Ecto neural progenitor cell (in vitro differentiated cells): ENCODE measurements around the gene CTSK.
"Not testable (repeated sequence)": the region's sequence is repeated elsewhere in the genome, so short reads cannot be mapped to it uniquely, and the experiment has no call there.

Experiments
- DNase-seq: peaks from one replicate; pipeline ENCODE4 v3.0.0-alpha.2; 2018; ENCODE audit warnings: low spot score

The CTSK gene

GRCh38 chr1:150805899-150806298 is 2.2 kb downstream of the CTSK start:
- DNase-seq, result no peak

- DNase-seq, result no peak
Observed at GRCh38 chr1:150804671-150805070, 3.4 kb downstream of the CTSK start.

- no peak for DNase-seq
Observed at GRCh38 chr1:150799089-150799488, 9.0 kb downstream of the CTSK start.

GRCh38 chr1:150798525-150798924 is 9.5 kb downstream of the CTSK start:
- DNase-seq, result peak; percentile 56

- DNase-seq, result no peak
Observed at GRCh38 chr1:150796374-150796773, 11.7 kb downstream of the CTSK start.

GRCh38 chr1:150793778-150794177 is 14.3 kb downstream of the CTSK start:
- not testable (repeated sequence) for DNase-seq

- no peak for DNase-seq
Observed at GRCh38 chr1:150793221-150793620, 14.8 kb downstream of the CTSK start.

GRCh38 chr1:150791585-150791984 is 16.5 kb downstream of the CTSK start:
- DNase-seq, result no peak

- no peak for DNase-seq
Observed at GRCh38 chr1:150789396-150789795, 18.7 kb downstream of the CTSK start.

- DNase-seq, result no peak
Observed at GRCh38 chr1:150788946-150789345, 19.1 kb downstream of the CTSK start.

- no peak for DNase-seq
Observed at GRCh38 chr1:150787455-150787854, 20.6 kb downstream of the CTSK start.

GRCh38 chr1:150780510-150780909 is 27.6 kb downstream of the CTSK start:
- DNase-seq, result no peak

GRCh38 chr1:150778409-150778808 is 29.7 kb downstream of the CTSK start:
- DNase-seq, result no peak

- DNase-seq, result no peak
Observed at GRCh38 chr1:150777544-150777943, 30.5 kb downstream of the CTSK start.

- DNase-seq, result not testable (repeated sequence)
Observed at GRCh38 chr1:150775931-150776505, 32.0 kb downstream of the CTSK start.

- no peak for DNase-seq
Observed at GRCh38 chr1:150775276-150775675, 32.8 kb downstream of the CTSK start.

- no peak for DNase-seq
Observed at GRCh38 chr1:150772326-150772725, 35.7 kb downstream of the CTSK start.

GRCh38 chr1:150767704-150768103 is 40.4 kb downstream of the CTSK start:
- DNase-seq, result not testable (repeated sequence)

GRCh38 chr1:150765977-150766301 is 42.1 kb downstream of the CTSK start:
- not testable (repeated sequence) for DNase-seq

- no peak for DNase-seq
Observed at GRCh38 chr1:150765296-150765976, 42.6 kb downstream of the CTSK start, which contains the start of gene CTSS. Gene CTSS, minus strand, starts transcription at chr1:150765778. Its CDS starts 1,015 bp downstream, at chr1:150764763.

GRCh38 chr1:150764617-150765101 is 43.4 kb downstream of the CTSK start:
- no peak for DNase-seq

GRCh38 chr1:150763018-150763417 is 45.0 kb downstream of the CTSK start:
- DNase-seq, result no peak

- DNase-seq, result no peak
Observed at GRCh38 chr1:150762552-150762951, 45.5 kb downstream of the CTSK start.

GRCh38 chr1:150761801-150762200 is 46.3 kb downstream of the CTSK start:
- DNase-seq, result no peak
